Fibroblast of mammary gland (primary cell): ENCODE data around the gene PTPRN2.
"Not testable (repeated sequence)": the region's sequence is repeated elsewhere in the genome, so short reads cannot be mapped to it uniquely, and the experiment has no call there.

Source experiments
- DNase-seq: peaks from one replicate; pipeline ENCODE4 v3.0.0-alpha.2; 2010; ENCODE audit warnings: low read depth
- H3K4me3 ChIP-seq: 2 replicates; pipeline ENCODE4 v1.5.1; 2011; ENCODE audit warnings: low read depth, mild to moderate bottlenecking, low read length, moderate library complexity; ENCODE audit not compliant: control insufficient read depth
- CTCF ChIP-seq: conservative IDR thresholded peaks from 2 replicates; pipeline ENCODE4 v1.5.1; 2011; ENCODE audit warnings: low read depth, low read length, inconsistent platforms; ENCODE audit not compliant: control insufficient read depth, insufficient read depth

Gene PTPRN2

GRCh38 chr7:158525648-158526484 is 61.8 kb downstream of the PTPRN2 start:
- DNase-seq: no peak
- no peak for TF ChIP-seq CTCF
- H3K4me3 ChIP-seq: no peak overlapping the region

DNA sequence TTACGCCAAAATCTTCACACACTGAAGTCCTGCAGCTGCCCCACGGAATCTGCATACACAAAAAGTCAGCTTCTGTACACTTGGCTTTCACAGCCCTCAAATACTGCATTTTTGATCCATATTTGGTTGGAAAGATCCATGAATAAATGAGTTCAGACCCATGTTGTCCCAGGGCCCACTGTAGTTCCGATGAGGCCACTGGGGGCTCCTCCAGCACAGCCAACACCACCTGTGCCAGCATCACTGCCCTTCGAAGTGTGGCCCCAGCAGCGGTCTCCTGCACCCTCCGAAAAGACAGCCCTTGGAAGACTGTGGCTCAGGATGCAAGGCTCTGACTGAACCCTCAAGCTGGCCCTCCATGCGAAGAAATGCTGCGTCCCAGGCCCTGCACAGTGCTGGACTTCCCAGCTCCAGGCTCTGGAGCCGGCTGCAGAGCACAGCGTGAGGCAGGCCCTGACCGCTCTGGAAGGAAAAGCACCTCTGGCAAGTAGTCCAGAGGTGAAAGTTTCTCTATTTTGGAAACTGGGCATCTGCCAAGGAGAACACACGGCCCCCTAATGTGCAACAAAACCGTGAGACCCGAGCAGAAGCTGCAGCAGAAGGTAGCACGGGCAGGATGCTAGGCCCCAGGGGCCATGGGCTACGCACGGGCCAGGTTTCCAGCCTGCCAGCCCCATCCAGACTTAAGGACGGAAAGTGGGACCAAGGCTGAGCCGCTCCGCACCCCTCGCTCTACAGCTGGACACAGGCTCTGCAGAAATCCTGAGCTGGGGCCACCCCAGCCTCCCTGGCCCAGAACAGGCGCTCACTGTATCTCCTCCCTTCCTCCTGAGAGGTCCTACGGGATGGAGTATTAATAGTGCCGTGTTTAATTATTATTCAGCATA is 62.6 kb downstream of the PTPRN2 start:
- no peak for DNase-seq
- no peak overlapping the region for H3K4me3 ChIP-seq
- TF ChIP-seq CTCF: no peak

- DNase-seq, H3K4me3 ChIP-seq: not testable (repeated sequence)
Measured at GRCh38 chr7:158524286-158524685, 63.3 kb downstream of the PTPRN2 start.

DNA sequence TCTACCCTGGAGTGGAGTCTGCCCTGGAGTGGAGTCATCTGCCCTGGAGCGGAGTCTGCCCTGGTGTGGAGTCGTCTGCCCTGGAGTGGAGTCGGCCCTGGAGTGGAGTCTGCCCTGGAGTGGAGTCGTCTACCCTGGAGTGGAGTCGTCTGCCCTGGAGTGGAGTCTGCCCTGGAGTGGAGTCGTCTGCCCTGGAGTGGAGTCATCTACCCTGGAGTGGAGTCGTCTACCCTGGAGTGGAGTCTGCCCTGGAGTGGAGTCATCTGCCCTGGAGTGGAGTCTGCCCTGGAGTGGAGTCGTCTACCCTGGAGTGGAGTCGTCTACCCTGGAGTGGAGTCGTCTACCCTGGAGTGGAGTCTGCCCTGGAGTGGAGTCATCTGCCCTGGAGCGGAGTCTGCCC is 63.7 kb downstream of the PTPRN2 start:
- not testable (repeated sequence) for DNase-seq, H3K4me3 ChIP-seq

DNA sequence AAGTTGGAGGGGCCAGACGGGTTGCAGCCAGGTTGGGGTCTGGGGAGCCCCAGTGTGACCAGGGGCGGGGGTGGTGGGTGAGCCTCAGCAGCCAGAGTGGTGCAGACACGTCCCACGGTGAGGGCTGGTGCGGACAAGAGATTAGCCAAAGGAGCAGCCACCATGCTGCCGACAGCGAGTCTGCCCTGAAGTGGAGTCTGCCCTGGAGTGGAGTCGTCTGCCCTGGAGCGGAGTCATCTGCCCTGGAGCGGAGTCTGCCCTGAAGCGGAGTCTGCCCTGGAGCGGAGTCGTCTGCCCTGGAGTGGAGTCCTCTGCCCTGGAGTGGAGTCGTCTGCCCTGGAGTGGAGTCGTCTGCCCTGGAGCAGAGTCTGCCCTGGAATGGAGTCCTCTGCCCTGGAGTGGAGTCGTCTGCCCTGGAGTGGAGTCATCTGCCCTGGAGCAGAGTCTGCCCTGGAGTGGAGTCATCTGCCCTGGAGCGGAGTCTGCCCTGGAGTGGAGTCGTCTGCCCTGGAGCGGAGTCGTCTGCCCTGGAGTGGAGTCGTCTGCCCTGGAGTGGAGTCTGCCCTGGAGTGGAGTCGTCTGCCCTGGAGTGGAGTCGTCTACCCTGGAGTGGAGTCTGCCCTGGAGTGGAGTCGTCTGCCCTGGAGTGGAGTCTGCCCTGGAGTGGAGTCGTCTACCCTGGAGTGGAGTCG is 64.3 kb downstream of the PTPRN2 start:
- DNase-seq, H3K4me3 ChIP-seq: not testable (repeated sequence)

GRCh38 chr7:158521795-158522194 is 65.8 kb downstream of the PTPRN2 start:
- H3K4me3 ChIP-seq, DNase-seq: not testable (repeated sequence)

DNA sequence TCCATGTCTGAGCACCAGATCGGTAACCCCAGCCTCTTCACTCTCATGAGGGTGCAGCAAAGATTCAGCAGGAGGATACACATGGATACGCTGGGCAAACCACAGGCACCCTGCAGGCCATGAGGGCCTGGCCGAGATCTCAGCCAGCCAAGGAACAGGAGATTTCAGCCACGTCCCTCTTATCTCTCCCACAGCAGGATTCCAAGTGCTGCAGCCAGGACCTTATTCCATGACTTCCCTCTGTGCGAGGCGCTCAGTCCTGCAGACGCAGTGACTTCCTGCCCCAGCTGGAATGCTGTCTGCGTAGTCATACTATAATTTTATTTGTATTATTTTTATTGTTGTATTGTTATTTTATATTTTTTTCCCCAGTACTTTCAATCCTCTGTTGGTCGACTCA is 66.8 kb downstream of the PTPRN2 start:
- DNase-seq: no peak
- no peak for TF ChIP-seq CTCF
- H3K4me3 ChIP-seq: no peak overlapping the region

DNA sequence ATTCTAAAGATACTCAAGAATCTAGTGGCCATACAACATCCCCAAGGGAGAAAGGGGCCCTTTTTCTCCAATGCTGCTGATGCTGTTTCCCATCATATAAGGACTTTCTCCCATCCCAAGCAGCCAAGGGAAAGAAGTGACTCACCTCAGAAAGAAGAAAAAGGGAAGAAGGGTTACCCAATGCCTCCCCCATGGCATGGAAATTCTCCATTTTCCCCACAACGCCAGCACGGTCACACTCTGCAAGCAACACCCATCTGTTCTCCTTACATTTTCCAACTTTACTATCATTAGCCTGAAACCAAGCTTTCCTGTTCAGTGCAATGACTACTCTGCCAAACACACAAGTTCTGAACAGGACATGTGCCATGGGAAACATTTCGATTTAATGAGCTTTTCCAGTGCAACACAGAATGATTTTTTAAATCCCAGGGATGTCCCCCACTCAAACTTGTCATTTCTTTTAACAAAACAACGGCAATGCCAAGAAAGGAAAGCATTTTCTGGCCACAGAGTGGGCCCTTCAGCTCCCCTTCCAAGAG is 67.9 kb downstream of the PTPRN2 start:
- no peak for DNase-seq
- no peak overlapping the region for H3K4me3 ChIP-seq
- no peak for TF ChIP-seq CTCF
